Stomach (tissue), 8 donors: ENCODE results near the gene ZNF85. TPM values are rescaled to one million over a fixed set of nuclear protein-coding genes. Genes with fewer than 3 reads are reported as not detected.

Source experiments
- polyA plus RNA-seq, 3 donors: library from polyadenylated mRNA; stranded (reverse); fragments of 200-250 nt; gene quantifications; one replicate each; pipeline ENCODE4 v1.2.3, GENCODE V29; 2013
- total RNA-seq, 5 donors: library from RNA; depleted of rRNA; stranded (reverse); fragments of >200 nt; gene quantifications; one replicate each; pipeline versions ENCODE4 v1.1.0 to v1.2.3, GENCODE V29; 2014 to 2016
- donor health status: healthy with polysubstance abuse.
- donor health status: Bipolar disorder and iron deficiency.
- donor health status: healthy.

ZNF85 gene
- total and polyA plus RNA-seq, 8 donors = 4.1 to 25.9 (median 7.8) TPM

Other genes with a start within 250 kb of the ZNF85 start
- gene ZNF66, start 146.9 kb upstream of the ZNF85 start, total RNA-seq = 10 to 100 TPM in 3 of 5 donors, 1 to 10 TPM in 2; 1.4 to 47.8 (median 21.7) TPM
- 1 to 10 TPM in 1 of 3 donors, under 1 TPM in 2; 0.53 to 1.5 (median 1.00) TPM for gene ZNF66, start 146.9 kb upstream of the ZNF85 start, polyA plus RNA-seq
- 10 to 100 TPM in 2 of 5 donors, 1 to 10 TPM in 3; 3.1 to 68.0 (median 4.7) TPM for gene ZNF430, start 97.4 kb downstream of the ZNF85 start, total RNA-seq
- 1 to 10 TPM; 1.8 to 4.1 (median 2.1) TPM for gene ZNF430, start 97.4 kb downstream of the ZNF85 start, polyA plus RNA-seq
- gene ZNF714, start 159.0 kb downstream of the ZNF85 start, total RNA-seq = 10 to 100 TPM in 2 of 5 donors, 1 to 10 TPM in 3; 2.2 to 22.4 (median 4.6) TPM
- 1 to 10 TPM; 1.1 to 2.0 (median 1.5) TPM for gene ZNF714, start 159.0 kb downstream of the ZNF85 start, polyA plus RNA-seq
- 10 to 100 TPM in 2 of 5 donors, 1 to 10 TPM in 3; 5.2 to 55.4 (median 5.8) TPM for gene ZNF431, start 218.8 kb downstream of the ZNF85 start, total RNA-seq
- 10 to 100 TPM in 1 of 3 donors, 1 to 10 TPM in 2; 2.0 to 12.3 (median 5.7) TPM for gene ZNF431, start 218.8 kb downstream of the ZNF85 start, polyA plus RNA-seq